Measurements from ENCODE around the gene COPB1. TPM values are rescaled to one million over a fixed set of nuclear protein-coding genes. Genes with fewer than 3 reads are reported as not detected.

The COPB1 gene
- total RNA-seq, 1 donor from 2014 or later: 91.8 TPM

- Mint-ChIP-seq H3K36me3 (ENCODE audit: low read depth) (peaks cover 80% of the 10 kb centered on the region), H3K4me1 (peaks cover 30% of the 10 kb centered on the region), H3K27ac (peak overlapping the region; percentile 35)
Measured at GRCh38 chr11:14471127-14471526, 28.5 kb downstream of the COPB1 start.

GRCh38 chr11:14463623-14464022 is 36.0 kb downstream of the COPB1 start:
- Mint-ChIP-seq H3K36me3 (ENCODE audit: low read depth) (peaks cover 41% of the 10 kb centered on the region), H3K4me3 (no peak overlapping the region), H3K27ac (no peak overlapping the region), H3K9me3 (no peaks in the 10 kb centered on the region), H3K27me3 (no peaks in the 10 kb centered on the region), H3K4me1 (peaks cover 3% of the 10 kb centered on the region)
- intact Hi-C loops (cut with micrococcal nuclease): no loop called here
- DNase-seq: no peak

More at GRCh38 chr11:14471127-14471526, 28.5 kb downstream of the COPB1 start:
- Mint-ChIP-seq H3K9me3 (no peaks in the 10 kb centered on the region), H3K27me3 (no peaks in the 10 kb centered on the region), H3K4me3 (no peak overlapping the region)
- DNase-seq: no peak
- intact Hi-C loops (cut with micrococcal nuclease): no loop called here

GRCh38 chr11:14460147-14460546 is 39.5 kb downstream of the COPB1 start:
- Mint-ChIP-seq H3K9me3 (no peaks in the 10 kb centered on the region), H3K27ac (no peak overlapping the region), H3K36me3 (ENCODE audit: low read depth) (peaks cover 41% of the 10 kb centered on the region)

GRCh38 chr11:14458377-14458776 is 41.2 kb downstream of the COPB1 start:
- no peak for DNase-seq
- no peak overlapping the region for H3K27ac Mint-ChIP-seq
- H3K4me1 Mint-ChIP-seq: no peaks in the 10 kb centered on the region
- peaks cover 42% of the 10 kb centered on the region for H3K36me3 Mint-ChIP-seq (ENCODE audit: low read depth)
- no peaks in the 10 kb centered on the region for H3K9me3 Mint-ChIP-seq
- intact Hi-C loops (cut with micrococcal nuclease): loop anchor here (5.0 kb wide), 1 partner anchor 501 kb away; no protein-coding TSS in a partner anchor
- no peaks in the 10 kb centered on the region for H3K27me3 Mint-ChIP-seq
- no peak overlapping the region for H3K4me3 Mint-ChIP-seq

More at GRCh38 chr11:14460147-14460546, 39.5 kb downstream of the COPB1 start:
- DNase-seq: no peak
- Mint-ChIP-seq H3K27me3 (no peaks in the 10 kb centered on the region), H3K4me1 (no peaks in the 10 kb centered on the region), H3K4me3 (no peak overlapping the region)
- intact Hi-C loops (cut with micrococcal nuclease): no loop called here

GRCh38 chr11:14455648-14456430 is 43.8 kb downstream of the COPB1 start:
- intact Hi-C loops (cut with micrococcal nuclease): loop anchor here (1.0 to 5.0 kb wide), 2 partner anchors 156 to 499 kb away; no protein-coding TSS in a partner anchor
- Mint-ChIP-seq H3K36me3 (ENCODE audit: low read depth) (peaks cover 43% of the 10 kb centered on the region), H3K9me3 (no peaks in the 10 kb centered on the region), H3K4me3 (no peak overlapping the region), H3K27ac (no peak overlapping the region), H3K4me1 (peaks cover 3% of the 10 kb centered on the region), H3K27me3 (no peaks in the 10 kb centered on the region)
- DNase-seq: no peak

- no peak overlapping the region for H3K4me3 Mint-ChIP-seq
- intact Hi-C loops (cut with micrococcal nuclease): loop anchor here (1.0 to 5.0 kb wide), 3 partner anchors 38 to 498 kb away; no protein-coding TSS in a partner anchor
- no peaks in the 10 kb centered on the region for H3K27me3 Mint-ChIP-seq
- H3K27ac Mint-ChIP-seq: no peak overlapping the region
- no peaks in the 10 kb centered on the region for H3K9me3 Mint-ChIP-seq
- DNase-seq: peak; percentile 59
- peaks cover 40% of the 10 kb centered on the region for H3K36me3 Mint-ChIP-seq (ENCODE audit: low read depth)
- H3K4me1 Mint-ChIP-seq: peaks cover 3% of the 10 kb centered on the region
Measured at GRCh38 chr11:14454861-14455632, 44.6 kb downstream of the COPB1 start.

GRCh38 chr11:14451825-14452224 is 47.8 kb downstream of the COPB1 start:
- intact Hi-C loops (cut with micrococcal nuclease): loop anchor here (5.0 kb wide), 1 partner anchor 35 kb away; no protein-coding TSS in a partner anchor
- DNase-seq: no peak
- Mint-ChIP-seq H3K9me3 (no peaks in the 10 kb centered on the region), H3K4me1 (peaks cover 11% of the 10 kb centered on the region), H3K27me3 (no peaks in the 10 kb centered on the region), H3K36me3 (ENCODE audit: low read depth) (peaks cover 25% of the 10 kb centered on the region), H3K4me3 (no peak overlapping the region), H3K27ac (no peak overlapping the region)

- intact Hi-C loops (cut with micrococcal nuclease): loop anchor here (10.0 kb wide), 1 partner anchor 675 kb away; no protein-coding TSS in a partner anchor
- H3K4me3 Mint-ChIP-seq: no peak overlapping the region
- H3K27me3 Mint-ChIP-seq: no peaks in the 10 kb centered on the region
- H3K27ac Mint-ChIP-seq: no peak overlapping the region
- H3K9me3 Mint-ChIP-seq: no peaks in the 10 kb centered on the region
- H3K4me1 Mint-ChIP-seq: peaks cover 21% of the 10 kb centered on the region
- peaks cover 20% of the 10 kb centered on the region for H3K36me3 Mint-ChIP-seq (ENCODE audit: low read depth)
- DNase-seq: no peak
Measured at GRCh38 chr11:14449302-14449714, 50.3 kb downstream of the COPB1 start.

- Mint-ChIP-seq H3K27me3 (no peaks in the 10 kb centered on the region), H3K4me3 (no peak overlapping the region), H3K36me3 (ENCODE audit: low read depth) (peaks cover 19% of the 10 kb centered on the region), H3K27ac (no peak overlapping the region), H3K9me3 (no peaks in the 10 kb centered on the region), H3K4me1 (peaks cover 21% of the 10 kb centered on the region)
- DNase-seq: no peak
- intact Hi-C loops (cut with micrococcal nuclease): loop anchor here (10.0 kb wide), 1 partner anchor 673 kb away; no protein-coding TSS in a partner anchor
Measured at GRCh38 chr11:14448240-14448639, 51.4 kb downstream of the COPB1 start.

- peaks cover 18% of the 10 kb centered on the region for H3K4me1 Mint-ChIP-seq
- H3K4me3 Mint-ChIP-seq: no peak overlapping the region
- no peaks in the 10 kb centered on the region for H3K27me3 Mint-ChIP-seq
- H3K27ac Mint-ChIP-seq: peak overlapping the region; percentile 20
- no peaks in the 10 kb centered on the region for H3K9me3 Mint-ChIP-seq
- H3K36me3 Mint-ChIP-seq (ENCODE audit: low read depth): peaks cover 15% of the 10 kb centered on the region
- DNase-seq: no peak
- intact Hi-C loops (cut with micrococcal nuclease): loop anchor here (10.0 kb wide), 1 partner anchor 672 kb away; no protein-coding TSS in a partner anchor
Measured at GRCh38 chr11:14446701-14447169, 52.9 kb downstream of the COPB1 start.

- no peaks in the 10 kb centered on the region for H3K9me3 Mint-ChIP-seq
- peaks cover 18% of the 10 kb centered on the region for H3K4me1 Mint-ChIP-seq
- DNase-seq: no peak
- no peaks in the 10 kb centered on the region for H3K27me3 Mint-ChIP-seq
- H3K4me3 Mint-ChIP-seq: no peak overlapping the region
- peaks cover 14% of the 10 kb centered on the region for H3K36me3 Mint-ChIP-seq (ENCODE audit: low read depth)
- intact Hi-C loops (cut with micrococcal nuclease): loop anchor here (10.0 kb wide), 1 partner anchor 671 kb away; no protein-coding TSS in a partner anchor
- no peak overlapping the region for H3K27ac Mint-ChIP-seq
Measured at GRCh38 chr11:14445542-14446530, 53.8 kb downstream of the COPB1 start.

- Mint-ChIP-seq H3K9me3 (peaks cover under 1% of the 10 kb centered on the region), H3K4me1 (peaks cover 19% of the 10 kb centered on the region), H3K4me3 (no peak overlapping the region), H3K27me3 (no peaks in the 10 kb centered on the region), H3K36me3 (ENCODE audit: low read depth) (peaks cover 12% of the 10 kb centered on the region), H3K27ac (peak overlapping the region; percentile 17)
- intact Hi-C loops (cut with micrococcal nuclease): loop anchor here (10.0 kb wide), 1 partner anchor 670 kb away; no protein-coding TSS in a partner anchor
- no peak for DNase-seq
Measured at GRCh38 chr11:14444441-14445189, 55.0 kb downstream of the COPB1 start.
